HEK293T (cell line): ENCODE data around the gene RPL41.

ENCODE experiments used
- BHLHE40 ChIP-seq: fragments of 450-650 bp; IDR thresholded peaks from 2 replicates; pipeline ENCODE4 v1.6.1; 2016; ENCODE audit warnings: mild to moderate bottlenecking, moderate library complexity, borderline replicate concordance
- SP1 ChIP-seq: fragments of 450-650 bp; IDR thresholded peaks from 2 replicates; pipeline ENCODE4 v1.6.1; 2017

DNA sequence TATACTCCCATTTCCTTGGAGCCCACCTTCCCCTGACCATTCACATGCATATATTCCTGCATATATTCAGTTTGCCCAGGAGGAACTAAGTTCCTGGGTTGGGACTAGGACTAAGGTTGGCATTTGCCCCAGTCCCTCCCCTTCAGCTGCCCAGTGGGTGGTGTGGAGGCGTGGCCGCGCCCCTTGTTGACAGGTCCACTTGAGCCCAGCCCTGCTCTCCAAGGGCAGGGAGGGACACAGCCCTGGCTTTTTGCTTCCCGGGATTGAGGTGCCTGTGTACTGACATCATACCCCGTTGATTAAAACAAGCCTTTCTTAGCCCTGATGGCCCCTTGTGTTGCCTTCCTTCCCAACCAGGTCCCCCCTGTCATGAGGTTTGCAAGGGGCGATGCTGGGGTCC lies 29.2 kb upstream of the RPL41 start:
- TF ChIP-seq SP1 (no peak), BHLHE40 (no peak)
